Hepatocyte (in vitro differentiated cells): Measurements from ENCODE around the gene TMEM41B.

Experiments
- CTCF ChIP-seq: fragments of 200-600 bp; sonication (generic); IDR thresholded peaks from 2 replicates; pipeline ENCODE4 v1.5.1; 2016; ENCODE audit warnings: antibody characterized with exemption, mild to moderate bottlenecking; ENCODE audit not compliant: poor library complexity
- EZH2 ChIP-seq: fragments of 200-600 bp; sonication (generic); IDR thresholded peaks from 2 replicates; pipeline ENCODE4 v1.6.1; 2016; ENCODE audit warnings: antibody characterized with exemption, mild to moderate bottlenecking, borderline replicate concordance

- TF ChIP-seq CTCF (no peak), EZH2 (no peak)
Observed at GRCh38 chr11:9232482-9232881, 81.9 kb downstream of the TMEM41B start.
